ENCODE data around the gene DAND5. TPM values are rescaled to one million over a fixed set of nuclear protein-coding genes. Genes with fewer than 3 reads are reported as not detected.
A peak's percentile ranks its signal among the peaks of the same experiment; 100 is the strongest.
"Not testable (repeated sequence)": the region's sequence is repeated elsewhere in the genome, so short reads cannot be mapped to it uniquely, and the experiment has no call there.

Gene DAND5
- total RNA-seq, 1 donor from 2014 or later, result not detected

DNA sequence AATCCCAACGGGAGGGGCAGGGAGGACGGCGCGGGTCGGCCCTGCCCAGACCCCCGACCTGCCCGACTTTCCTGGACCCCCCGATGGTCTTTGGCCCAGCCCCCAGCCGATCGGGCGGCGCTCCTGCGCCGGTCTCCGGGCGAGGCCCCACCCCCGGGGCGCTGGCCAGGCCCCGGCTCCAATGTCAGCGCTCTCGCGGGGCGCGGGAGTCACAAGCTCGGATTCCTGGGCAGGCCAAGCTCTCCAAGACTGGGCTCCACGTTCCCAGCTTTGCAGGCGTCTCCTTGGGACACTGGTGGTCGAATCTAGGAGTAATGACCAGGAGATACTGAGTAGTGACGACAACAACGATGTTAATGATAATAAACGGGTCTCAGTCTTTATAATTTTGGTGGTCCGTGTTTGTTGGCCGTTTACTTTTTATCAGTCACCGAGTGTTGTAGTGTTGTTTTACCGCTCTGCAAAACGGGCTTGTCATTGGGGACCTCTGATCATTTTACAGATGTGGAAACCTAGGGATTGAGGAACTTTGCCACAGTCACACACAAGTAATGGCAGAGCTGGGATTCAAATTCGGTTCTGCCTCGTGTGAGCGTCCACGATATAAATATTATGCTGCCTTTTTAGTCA, 23.2 kb upstream of the DAND5 start:
- DNase-seq, result no peak

DNA sequence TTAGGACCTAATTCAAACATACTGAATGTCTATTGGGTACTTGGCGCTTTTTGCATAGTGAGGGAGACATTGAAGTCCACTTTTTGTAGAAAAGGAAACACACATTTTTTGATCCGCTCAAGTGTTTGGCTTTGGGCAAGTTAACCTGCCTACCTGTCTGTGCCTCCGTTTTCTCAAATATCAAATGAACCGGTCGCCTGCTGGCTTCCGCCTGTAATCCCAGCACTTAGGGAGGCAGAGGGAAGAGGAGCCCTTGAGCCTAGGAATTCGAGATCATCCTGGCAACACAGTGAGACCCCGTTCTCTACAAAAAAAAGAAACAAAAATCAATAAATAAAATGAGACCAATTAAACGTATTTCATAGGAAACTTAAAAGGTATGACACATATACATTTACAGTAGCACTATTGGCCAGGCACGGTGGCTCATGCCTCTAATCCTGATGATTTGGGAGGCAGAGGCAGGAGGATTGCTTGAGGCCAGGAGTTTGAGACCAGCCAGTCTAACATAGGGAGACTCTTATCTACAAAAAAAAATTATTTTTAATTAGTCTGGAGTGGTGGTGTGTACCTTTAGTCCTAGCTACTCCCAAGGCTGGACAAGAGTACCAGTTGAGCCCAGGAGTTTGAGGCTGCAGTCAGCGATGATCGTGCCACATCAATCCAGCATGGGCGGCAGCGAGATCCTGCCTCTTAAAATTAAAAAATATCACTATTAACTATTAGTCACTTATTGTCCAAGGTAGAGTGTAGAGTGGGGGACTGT, 22.5 kb upstream of the DAND5 start:
- DNase-seq, result no peak

DNA sequence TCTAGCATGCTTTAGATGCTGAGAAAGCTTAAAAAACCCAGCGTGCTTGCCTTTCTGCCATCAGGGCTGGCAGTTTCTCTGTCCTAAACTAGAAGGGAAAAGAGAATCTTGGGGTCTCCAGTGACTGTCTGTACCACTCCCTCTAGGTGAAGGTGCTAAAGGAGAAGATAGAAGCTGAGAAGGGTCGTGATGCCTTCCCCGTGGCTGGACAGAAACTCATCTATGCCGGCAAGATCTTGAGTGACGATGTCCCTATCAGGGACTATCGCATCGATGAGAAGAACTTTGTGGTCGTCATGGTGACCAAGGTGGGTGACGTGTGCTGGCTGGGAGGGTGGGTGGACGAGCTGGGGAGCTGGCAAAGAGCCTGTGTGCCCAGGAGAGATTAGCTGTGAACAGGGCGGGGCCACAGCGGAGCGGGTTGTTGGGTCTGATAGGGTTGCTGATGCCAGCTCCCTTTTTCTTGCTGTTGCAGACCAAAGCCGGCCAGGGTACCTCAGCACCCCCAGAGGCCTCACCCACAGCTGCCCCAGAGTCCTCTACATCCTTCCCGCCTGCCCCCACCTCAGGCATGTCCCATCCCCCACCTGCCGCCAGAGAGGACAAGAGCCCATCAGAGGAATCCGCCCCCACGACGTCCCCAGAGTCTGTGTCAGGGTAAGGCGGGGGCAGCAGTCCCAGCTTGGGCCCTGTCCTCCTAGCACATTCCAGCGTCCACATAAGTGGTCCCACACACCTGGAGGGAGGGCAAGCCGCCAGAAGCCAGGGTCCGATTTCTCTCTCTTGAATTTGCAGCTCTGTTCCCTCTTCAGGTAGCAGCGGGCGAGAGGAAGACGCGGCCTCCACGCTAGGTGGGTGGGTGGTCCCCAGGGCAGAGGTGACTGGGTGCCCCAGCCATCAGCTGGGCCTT, 21.4 kb upstream of the DAND5 start:
- DNase-seq, result no peak

DNA sequence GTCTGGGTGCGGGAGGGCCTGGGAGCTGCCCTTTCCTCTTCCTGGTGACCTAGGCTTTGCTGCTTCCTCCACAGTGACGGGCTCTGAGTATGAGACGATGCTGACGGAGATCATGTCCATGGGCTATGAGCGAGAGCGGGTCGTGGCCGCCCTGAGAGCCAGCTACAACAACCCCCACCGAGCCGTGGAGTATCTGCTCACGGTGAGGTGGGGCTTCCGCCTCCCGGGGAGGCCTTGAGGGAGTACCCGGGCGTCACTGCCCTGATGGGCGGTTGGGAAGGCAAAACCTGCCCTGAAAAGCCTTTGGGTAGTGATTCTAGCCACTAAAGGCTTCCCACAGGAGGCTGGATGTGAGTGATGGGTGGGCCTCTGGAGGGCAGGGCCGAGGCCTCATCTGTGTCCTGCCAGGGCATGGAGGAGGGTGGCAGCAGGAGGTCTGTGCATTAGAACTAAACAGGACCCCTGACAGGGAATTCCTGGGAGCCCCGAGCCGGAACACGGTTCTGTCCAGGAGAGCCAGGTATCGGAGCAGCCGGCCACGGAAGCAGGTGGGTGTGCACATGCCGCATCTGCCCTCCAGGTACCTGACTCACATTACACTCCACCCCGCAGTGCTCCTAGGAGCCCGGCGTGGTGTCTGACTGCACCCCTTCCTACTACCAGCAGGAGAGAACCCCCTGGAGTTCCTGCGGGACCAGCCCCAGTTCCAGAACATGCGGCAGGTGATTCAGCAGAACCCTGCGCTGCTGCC, 20.6 kb upstream of the DAND5 start:
- DNase-seq, result no peak

DNA sequence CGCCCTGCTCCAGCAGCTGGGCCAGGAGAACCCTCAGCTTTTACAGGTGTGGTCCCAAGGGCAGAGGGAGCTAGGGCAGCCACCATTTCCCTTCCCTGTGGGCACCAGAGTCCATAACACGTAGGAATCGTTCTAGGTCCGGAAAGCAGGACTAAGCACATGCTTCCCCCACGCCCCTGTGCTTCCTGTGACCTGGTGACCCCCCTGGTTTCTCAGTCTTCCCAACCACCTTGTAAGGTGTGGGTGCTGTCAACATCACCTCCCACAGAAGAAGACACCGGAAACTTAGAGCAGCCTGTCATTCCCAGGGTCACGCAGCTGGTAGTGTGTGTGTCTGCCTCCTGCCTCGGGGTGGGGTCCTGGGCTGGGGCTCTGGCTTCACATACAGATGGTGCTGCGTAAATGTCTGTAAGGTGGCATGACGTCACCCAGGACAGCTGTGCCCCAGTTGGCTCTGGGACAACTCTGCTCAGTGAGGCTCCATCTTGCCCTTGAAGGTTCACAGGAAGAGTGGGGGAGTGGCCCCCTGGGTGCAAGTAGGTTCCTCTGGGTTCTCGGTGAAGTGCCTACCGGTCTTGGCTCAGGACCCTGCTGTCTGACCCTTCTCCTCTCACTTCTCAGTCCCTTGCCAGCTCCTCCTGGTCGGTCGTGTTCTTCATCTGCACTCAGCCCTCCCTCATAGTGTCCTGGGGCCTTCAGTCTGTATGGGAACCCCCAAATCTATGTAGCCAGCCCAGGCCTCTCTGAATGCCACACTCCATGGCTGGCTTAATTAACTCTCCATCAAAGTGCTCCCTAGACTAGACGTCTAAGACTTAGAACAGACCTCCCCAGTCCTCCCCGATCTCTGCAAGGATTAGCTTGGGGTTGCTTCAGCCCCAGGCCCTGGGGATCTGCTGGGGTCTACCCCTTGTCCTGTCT, 19.8 kb upstream of the DAND5 start:
- DNase-seq, result no peak

DNA sequence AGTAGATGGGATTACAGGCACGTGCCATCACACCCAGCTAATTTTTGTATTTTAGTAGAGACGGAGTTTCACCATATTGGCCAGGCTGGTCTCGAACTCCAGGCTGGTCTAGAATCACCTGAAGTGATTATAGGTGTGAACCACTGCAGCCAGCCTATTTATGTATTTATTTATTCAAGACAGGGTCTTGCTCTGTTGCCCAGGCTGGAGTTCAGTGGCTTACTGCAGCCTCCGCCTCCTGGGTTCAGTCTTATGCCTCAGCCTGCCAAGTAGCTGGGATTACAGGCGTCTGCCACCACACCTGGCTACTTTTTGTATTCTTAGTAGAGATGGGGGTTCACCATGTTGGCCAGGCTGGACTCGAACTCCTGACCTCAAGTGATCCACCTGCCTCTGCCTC, 17.3 kb upstream of the DAND5 start:
- not testable (repeated sequence) for DNase-seq

DNA sequence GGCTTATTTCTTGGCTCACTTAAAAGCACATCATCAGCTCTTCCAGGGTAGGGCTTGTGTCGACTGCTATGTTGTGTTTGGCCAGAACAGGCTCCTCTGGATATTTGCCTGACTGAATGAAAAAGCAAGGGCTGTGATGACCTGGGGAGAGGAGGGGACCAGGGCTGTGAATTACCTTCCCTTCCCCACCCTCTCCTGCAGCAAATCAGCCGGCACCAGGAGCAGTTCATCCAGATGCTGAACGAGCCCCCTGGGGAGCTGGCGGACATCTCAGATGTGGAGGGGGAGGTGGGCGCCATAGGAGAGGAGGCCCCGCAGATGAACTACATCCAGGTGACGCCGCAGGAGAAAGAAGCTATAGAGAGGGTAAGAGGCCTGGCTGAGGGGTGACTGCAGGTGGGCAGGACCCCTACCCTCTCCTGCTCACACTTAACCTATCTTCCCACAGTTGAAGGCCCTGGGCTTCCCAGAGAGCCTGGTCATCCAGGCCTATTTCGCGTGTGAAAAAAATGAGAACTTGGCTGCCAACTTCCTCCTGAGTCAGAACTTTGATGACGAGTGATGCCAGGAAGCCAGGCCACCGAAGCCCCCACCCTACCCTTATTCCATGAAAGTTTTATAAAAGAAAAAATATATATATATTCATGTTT, 16.8 kb upstream of the DAND5 start:
- no peak for DNase-seq

DNA sequence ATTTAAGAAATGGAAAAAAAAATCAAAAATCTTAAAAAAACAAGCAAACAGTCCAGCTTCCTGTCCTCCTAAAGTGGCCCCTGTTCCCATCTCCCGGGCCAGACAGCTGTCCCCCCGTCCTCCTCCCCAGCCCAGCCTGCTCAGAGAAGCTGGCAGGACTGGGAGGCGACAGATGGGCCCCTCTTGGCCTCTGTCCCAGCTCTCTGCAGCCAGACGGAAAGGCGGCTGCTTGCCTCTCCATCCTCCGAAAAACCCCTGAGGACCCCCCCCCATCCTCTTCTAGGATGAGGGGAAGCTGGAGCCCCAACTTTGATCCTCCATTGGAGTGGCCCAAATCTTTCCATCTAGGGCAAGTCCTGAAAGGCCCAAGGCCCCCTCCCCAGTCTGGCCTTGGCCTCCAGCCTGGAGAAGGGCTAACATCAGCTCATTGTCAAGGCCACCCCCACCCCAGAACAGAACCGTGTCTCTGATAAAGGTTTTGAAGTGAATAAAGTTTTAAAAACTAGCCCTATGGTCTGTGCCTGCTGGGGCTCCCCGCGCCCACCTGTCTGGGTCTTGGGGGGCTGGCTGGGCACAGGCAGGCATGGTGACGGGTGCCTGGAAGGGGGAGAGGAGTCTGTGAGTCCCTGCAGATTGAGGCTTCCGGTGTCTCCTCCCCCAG, 16.1 kb upstream of the DAND5 start:
- peak; percentile 39 for DNase-seq

DNA sequence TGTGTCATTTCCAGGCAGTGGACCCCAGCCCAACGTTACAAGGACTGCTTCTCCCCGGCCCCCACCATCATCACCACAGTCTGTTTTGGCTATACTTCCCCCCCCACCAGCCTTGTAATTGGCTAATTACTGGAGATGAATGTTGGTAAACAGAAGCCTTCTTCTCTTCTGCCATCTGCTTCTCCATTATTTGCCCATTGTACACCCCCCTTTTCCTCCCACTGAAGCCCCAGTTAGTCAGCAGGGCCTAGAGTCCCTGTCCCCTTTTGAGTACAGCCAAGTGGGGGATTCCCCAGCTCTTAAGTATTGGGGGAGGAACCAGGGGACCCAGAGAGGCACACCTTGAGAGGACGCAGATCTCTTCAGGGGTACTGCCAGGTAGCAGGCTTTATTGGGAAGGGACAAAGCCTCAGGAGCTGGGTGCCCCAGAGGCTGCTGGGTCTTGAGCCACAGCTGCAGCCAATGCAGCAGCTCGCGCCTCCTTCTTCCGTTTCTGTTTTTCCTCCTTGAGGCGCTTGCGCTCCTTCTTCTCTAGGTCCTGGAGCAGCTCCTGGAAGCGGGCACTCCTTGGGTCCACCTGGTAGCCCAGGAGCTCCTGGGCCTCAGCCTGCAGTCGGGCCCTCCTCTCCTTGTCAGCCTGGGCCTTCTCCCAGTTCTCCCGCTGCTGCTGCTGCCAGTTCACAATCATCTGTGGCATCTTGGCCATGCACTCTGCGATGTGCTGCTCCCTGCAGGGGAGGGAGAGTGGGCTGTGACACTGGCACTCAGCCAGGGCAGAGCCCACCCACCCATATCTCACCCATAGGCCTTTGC, 15.4 kb upstream of the DAND5 start:
- no peak for DNase-seq

DNA sequence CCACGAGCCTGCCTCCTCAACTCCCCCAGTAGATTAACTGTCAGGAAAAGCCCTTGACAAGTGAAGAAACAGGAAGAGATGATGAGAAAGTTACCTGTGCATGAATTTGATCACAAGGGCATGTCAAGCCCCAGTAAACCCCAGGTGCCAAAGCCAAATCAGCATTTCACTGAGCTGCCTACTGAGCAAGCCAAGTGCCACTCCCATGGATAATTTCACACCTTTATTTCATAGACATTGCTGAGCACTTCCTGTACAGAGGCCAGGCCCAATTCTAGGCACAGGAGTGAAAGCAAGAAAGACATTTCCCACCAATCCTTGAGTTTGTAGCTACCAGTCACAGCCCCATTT, 14.8 kb upstream of the DAND5 start:
- no peak for DNase-seq

DNA sequence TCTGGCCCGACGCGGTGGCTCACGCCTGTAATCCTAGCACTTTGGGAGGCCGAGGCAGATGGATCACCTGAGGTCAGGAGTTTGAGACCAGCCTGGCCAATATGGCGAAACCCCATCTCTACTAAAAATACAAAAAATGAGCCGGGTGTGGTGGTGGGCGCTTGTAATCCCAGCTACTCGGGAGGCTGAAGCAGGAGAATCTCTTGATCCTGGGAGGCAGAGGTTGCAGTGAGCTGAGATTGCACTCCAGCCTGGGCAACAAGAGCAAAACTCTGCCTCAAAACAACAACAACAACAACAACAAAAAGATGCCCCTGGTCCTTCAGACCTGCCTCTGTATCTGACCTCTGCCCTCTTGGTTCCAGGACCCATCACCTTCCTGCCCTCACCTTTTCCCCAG, 13.8 kb upstream of the DAND5 start:
- not testable (repeated sequence) for DNase-seq

DNA sequence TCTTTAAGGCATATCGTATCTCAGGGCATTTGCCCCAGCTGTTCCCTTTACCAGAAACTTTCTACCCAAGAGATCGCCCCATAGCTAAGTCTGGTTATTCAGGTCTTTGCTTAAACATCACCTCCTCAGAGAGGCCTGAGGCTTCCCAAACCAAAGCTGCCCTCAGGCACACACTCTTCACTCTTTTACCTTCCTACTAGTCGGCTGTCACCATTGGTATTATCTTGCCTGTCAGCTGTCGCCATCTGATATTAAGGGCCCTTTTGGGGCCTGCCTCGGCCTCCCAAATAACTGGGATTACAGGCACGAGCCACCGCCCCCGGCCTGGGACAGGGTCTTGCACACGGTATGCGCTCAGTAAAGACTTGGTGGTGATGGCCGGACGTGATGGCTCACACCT, 13.4 kb upstream of the DAND5 start:
- no peak for DNase-seq

DNA sequence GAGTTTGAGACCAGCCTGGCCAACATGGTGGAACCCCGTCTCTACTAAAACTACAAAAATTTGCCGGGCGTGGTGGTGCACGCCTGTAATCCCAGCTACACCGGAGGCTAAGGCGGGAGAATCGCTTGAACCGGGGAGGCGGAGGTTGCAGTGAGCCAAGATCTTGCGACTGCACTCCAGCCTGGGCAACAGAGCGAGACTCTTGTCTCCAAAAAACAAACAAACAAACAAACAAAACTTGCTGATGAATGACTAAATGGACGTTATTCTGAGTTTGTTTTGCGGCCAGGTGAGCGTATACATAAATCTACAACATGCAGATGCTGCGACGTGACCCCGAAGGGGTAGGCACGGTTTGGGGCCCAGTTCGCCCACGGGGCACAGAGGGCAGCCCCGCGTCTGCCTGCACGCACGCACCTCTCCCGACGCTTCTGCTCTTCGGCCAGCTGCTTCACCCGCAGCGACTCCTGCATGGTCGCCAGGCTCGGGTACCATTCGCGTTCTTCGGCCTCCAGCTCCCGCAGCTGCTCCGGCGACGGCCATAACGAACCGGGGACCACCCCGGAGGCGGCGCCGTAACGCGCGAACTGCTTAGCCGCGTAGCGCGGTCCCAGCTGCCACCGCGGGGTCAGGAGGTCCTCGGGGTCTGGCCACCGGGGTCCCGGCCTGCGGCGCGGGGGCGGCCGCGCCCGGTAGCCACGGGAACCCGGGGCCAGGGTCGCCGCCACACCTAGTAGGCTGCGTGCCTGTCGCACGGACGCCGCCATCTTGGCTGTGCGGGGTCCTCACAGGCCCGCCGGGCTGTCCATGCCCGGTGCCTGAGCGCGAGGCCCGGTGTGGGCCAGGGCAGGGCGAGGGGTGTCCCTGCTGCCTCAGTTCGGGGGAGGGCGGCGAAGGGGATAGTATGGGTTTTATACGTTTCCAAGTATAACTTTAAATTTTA, 12.7 kb upstream of the DAND5 start, which contains the start of gene GADD45GIP1:
Gene GADD45GIP1 (minus strand): TSS at position 778 of the 943 bp plus-strand sequence. CDS start 11 bp downstream, at position 767.
- peak; percentile 77 for DNase-seq

DNA sequence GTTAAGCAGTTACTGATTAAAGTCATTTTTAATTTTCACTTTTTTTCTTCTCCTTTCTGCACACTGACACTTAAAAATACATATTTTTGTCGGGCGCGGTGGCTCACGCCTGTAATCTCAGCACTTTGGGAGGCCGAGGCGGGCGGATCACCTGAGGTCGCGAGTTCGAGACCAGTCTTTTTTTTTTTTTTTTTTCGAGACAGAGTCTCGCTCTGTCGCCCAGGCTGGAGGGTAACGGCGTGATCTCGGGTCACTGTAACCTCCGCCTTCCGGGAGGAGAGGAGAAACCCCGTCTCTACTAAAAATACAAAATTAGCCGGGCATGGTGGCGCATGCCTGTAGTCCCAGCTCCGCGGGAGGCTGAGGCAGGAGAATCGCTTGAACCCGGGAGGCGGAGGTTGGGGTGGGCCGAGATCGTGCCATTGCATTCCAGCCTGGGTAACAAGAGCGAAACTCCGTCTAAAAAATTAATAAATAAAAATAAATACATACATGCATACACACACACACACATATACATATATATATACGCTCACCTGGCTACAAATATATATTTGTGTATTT, 11.9 kb upstream of the DAND5 start:
- DNase-seq, result not testable (repeated sequence)

DNA sequence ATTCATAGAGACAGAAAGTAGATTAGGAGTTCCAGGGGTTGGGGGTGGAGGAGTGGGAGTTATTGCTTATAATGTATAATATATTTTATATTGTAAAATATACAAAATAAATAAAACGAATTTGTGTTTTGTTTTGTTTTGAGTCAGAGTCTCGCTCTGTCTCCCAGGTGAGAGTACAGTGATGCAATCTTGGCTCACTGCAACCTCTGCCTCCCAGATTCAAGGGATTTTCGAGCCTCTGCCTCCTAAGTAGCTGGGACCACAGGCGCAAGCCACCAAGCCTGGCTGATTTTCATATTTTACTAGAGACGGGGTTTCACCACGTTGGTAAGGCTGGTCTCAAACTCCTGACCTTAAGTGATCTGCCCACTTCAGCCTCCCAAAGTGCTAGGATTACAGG, 9.9 kb upstream of the DAND5 start:
- DNase-seq, result no peak

DNA sequence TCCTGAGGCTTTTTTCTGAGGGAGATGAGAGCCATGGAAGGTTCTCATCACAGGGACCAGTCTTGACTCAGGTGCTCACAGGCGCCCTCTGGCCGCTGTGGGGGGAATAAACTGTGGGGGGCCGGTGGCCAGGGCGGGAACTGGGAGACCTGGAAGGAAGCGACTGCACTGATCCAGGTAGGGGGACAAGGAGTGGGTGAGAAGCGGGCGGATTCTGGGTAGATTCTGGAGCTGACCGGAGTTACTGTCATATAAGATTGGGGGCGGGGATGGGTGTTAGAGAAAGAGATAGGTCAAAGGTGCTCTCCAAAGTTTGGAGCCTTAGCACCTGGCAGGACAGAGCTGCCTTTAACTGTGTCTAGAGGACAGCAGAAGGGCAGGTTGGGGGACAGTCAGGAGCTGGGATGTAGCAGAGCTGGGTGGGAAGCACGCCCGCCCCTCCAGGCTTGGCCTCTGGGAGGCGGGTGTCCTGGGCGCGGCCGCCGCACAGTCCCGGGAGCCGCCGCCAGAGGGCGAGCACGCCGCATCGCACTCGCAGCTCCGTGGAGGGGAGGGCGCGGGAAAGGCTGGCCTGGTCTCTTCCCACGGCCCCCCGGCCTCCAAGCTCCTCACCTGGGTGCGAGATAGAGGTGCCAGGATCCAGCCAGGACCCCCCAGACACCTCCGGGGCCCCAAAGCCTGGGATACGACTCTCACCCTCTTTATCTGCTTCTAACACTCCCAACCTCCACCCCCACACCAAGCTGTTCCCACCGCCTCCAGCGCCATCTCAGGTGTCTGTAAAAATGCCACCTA, 4.2 kb upstream of the DAND5 start:
- DNase-seq, result peak; percentile 40

DNA sequence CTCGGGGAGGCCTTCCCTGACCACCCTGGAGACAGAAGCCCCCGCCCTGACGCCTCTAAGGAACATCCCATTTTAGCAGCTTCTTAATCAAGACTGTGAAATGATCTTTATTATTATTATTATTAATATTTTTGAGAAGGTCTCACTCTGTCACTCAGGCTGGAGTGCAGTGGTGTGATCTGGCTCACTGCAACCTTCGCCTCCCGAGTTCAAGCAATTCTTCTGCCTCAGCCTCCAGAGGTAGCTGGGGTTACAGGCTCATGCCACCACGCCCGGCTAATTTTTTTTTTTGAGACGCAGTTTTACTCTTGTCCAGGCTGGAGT, 3.6 kb upstream of the DAND5 start:
- DNase-seq, result no peak
